Medulla oblongata (tissue), 1 donor: Measurements from ENCODE around the gene CHRND.

Experiments
- DNase-seq: peaks from one replicate; pipeline ENCODE4 v3.0.0-alpha.2; 2015; ENCODE audit errors: extremely low spot score

The CHRND gene

GRCh38 chr2:232502911-232503808, 22.8 kb upstream of the CHRND start:
- peak; percentile 34 for DNase-seq

- DNase-seq: no peak
Measured at GRCh38 chr2:232503809-232504323, 22.1 kb upstream of the CHRND start.

- DNase-seq: no peak
Measured at GRCh38 chr2:232504438-232504837, 21.5 kb upstream of the CHRND start.

- DNase-seq: no peak
Measured at GRCh38 chr2:232505856-232506255, 20.1 kb upstream of the CHRND start.

- no peak for DNase-seq
Measured at GRCh38 chr2:232506709-232507108, 19.3 kb upstream of the CHRND start.

- no peak for DNase-seq
Measured at GRCh38 chr2:232508251-232508650, 17.7 kb upstream of the CHRND start.

GRCh38 chr2:232511336-232511890, 14.5 kb upstream of the CHRND start:
- no peak for DNase-seq

GRCh38 chr2:232512602-232513001, 13.4 kb upstream of the CHRND start:
- DNase-seq: no peak

GRCh38 chr2:232513353-232513752, 12.6 kb upstream of the CHRND start:
- DNase-seq: no peak

GRCh38 chr2:232515639-232516038, 10.3 kb upstream of the CHRND start:
- no peak for DNase-seq

- DNase-seq: no peak
Measured at GRCh38 chr2:232516551-232516950, 9.4 kb upstream of the CHRND start.

GRCh38 chr2:232518844-232519243, 7.1 kb upstream of the CHRND start:
- DNase-seq: no peak

- no peak for DNase-seq
Measured at GRCh38 chr2:232519581-232520438, 6.2 kb upstream of the CHRND start, which contains the start of gene PRSS56. Gene PRSS56 (plus strand): TSS chr2:232520388. CDS start chr2:232520599, 211 bp downstream.

GRCh38 chr2:232520489-232520888, 5.5 kb upstream of the CHRND start:
- no peak for DNase-seq

GRCh38 chr2:232521098-232521497, 4.9 kb upstream of the CHRND start:
- DNase-seq: no peak

- DNase-seq: peak; percentile 28
Measured at GRCh38 chr2:232521959-232522622, 3.9 kb upstream of the CHRND start.

- DNase-seq: no peak
Measured at GRCh38 chr2:232522623-232523401, 3.1 kb upstream of the CHRND start.

- DNase-seq: no peak
Measured at GRCh38 chr2:232523402-232523681, 2.6 kb upstream of the CHRND start.

- no peak for DNase-seq
Measured at GRCh38 chr2:232523682-232524597, 2.0 kb upstream of the CHRND start.

- DNase-seq: no peak
Measured at GRCh38 chr2:232524771-232525170, 1.2 kb upstream of the CHRND start.
